ENCODE results near the gene ARHGEF37. TPM values are rescaled to one million over a fixed set of nuclear protein-coding genes. Genes with fewer than 3 reads are reported as not detected.

The ARHGEF37 gene
- total and polyA plus RNA-seq, 4 donors: 2.2 to 9.1 (median 3.7) TPM

GRCh38 chr5:149681922-149682321 is 100.6 kb downstream of the ARHGEF37 start:
- no peak for TF ChIP-seq CTCF (IDR thresholded peaks at IDR 0.05; ENCODE audit: control extremely low read depth, extremely low read depth)
- no peak for DNase-seq
- Histone ChIP-seq H3K27me3 (ENCODE audit: control insufficient read depth in 3 of 3, insufficient read depth in 3 of 3, low read length in 2 of 3) (no peaks in the 10 kb centered on the region), H3K36me3 (ENCODE audit: control insufficient read depth in 4 of 4, insufficient read depth in 4 of 4, low read length in 4 of 4) (no peaks in the 10 kb centered on the region), H3K9ac (ENCODE audit: insufficient read depth in 1 of 2, low read length in 2 of 2) (no peak overlapping the region), H3K4me3 (no peak overlapping the region), H3K27ac (ENCODE audit: low read depth in 1 of 2, low read length in 1 of 2) (peak overlapping the region in 1 of 2 donors; percentile 29), H3K4me1 (ENCODE audit: control insufficient read depth in 5 of 5, insufficient read depth in 5 of 5, low read length in 5 of 5) (peaks cover 0 to 6% (median 0%) of the 10 kb centered on the region in 5 donors), H3K9me3 (ENCODE audit: control insufficient read depth in 4 of 4, insufficient read depth in 3 of 4, low read length in 3 of 4) (no peaks in the 10 kb centered on the region)
- WGBS, 2 donors: 97 to 100% methylated on average over 2 of the region's 2 CpGs
- no peak for ATAC-seq (ENCODE audit: insufficient read depth, low FRiP score)

- Histone ChIP-seq H3K4me1 (ENCODE audit: control insufficient read depth in 5 of 5, insufficient read depth in 5 of 5, low read length in 5 of 5) (peaks cover 0 to 6% (median 0%) of the 10 kb centered on the region in 5 donors), H3K36me3 (ENCODE audit: control insufficient read depth in 4 of 4, insufficient read depth in 4 of 4, low read length in 4 of 4) (no peaks in the 10 kb centered on the region), H3K4me3 (no peak overlapping the region), H3K9me3 (ENCODE audit: control insufficient read depth in 4 of 4, insufficient read depth in 3 of 4, low read length in 3 of 4) (no peaks in the 10 kb centered on the region), H3K9ac (ENCODE audit: insufficient read depth in 1 of 2, low read length in 2 of 2) (no peak overlapping the region), H3K27me3 (ENCODE audit: control insufficient read depth in 3 of 3, insufficient read depth in 3 of 3, low read length in 2 of 3) (no peaks in the 10 kb centered on the region), H3K27ac (ENCODE audit: low read depth in 1 of 2, low read length in 1 of 2) (no peak overlapping the region)
- no peak for TF ChIP-seq CTCF (IDR thresholded peaks at IDR 0.05; ENCODE audit: control extremely low read depth, extremely low read depth)
- ATAC-seq (ENCODE audit: insufficient read depth, low FRiP score) (no peak), DNase-seq (no peak)
- 57 to 60% methylated on average over 9 of the region's 9 CpGs for WGBS, 2 donors
These were observed 101.3 kb downstream of the ARHGEF37 start for GRCh38 chr5:149682532-149683075.

- Histone ChIP-seq H3K9me3 (ENCODE audit: control insufficient read depth in 4 of 4, insufficient read depth in 3 of 4, low read length in 3 of 4) (no peaks in the 10 kb centered on the region), H3K9ac (ENCODE audit: insufficient read depth in 1 of 2, low read length in 2 of 2) (no peak overlapping the region), H3K36me3 (ENCODE audit: control insufficient read depth in 4 of 4, insufficient read depth in 4 of 4, low read length in 4 of 4) (no peaks in the 10 kb centered on the region), H3K4me3 (no peak overlapping the region), H3K27me3 (ENCODE audit: control insufficient read depth in 3 of 3, insufficient read depth in 3 of 3, low read length in 2 of 3) (no peaks in the 10 kb centered on the region), H3K27ac (ENCODE audit: low read depth in 1 of 2, low read length in 1 of 2) (no peak overlapping the region), H3K4me1 (ENCODE audit: control insufficient read depth in 5 of 5, insufficient read depth in 5 of 5, low read length in 5 of 5) (peaks cover 0 to 6% (median 0%) of the 10 kb centered on the region in 5 donors)
- WGBS, 2 donors: 91 to 92% methylated on average over 6 of the region's 6 CpGs
- no peak for ATAC-seq (ENCODE audit: insufficient read depth, low FRiP score)
- TF ChIP-seq CTCF (IDR thresholded peaks at IDR 0.05; ENCODE audit: control extremely low read depth, extremely low read depth): no peak
- DNase-seq: no peak
These were observed 102.7 kb downstream of the ARHGEF37 start for GRCh38 chr5:149683964-149684363.

- Histone ChIP-seq H3K27me3 (ENCODE audit: control insufficient read depth in 3 of 3, insufficient read depth in 3 of 3, low read length in 2 of 3) (no peaks in the 10 kb centered on the region), H3K36me3 (ENCODE audit: control insufficient read depth in 4 of 4, insufficient read depth in 4 of 4, low read length in 4 of 4) (no peaks in the 10 kb centered on the region), H3K4me3 (no peak overlapping the region), H3K9ac (ENCODE audit: insufficient read depth in 1 of 2, low read length in 2 of 2) (no peak overlapping the region), H3K4me1 (ENCODE audit: control insufficient read depth in 5 of 5, insufficient read depth in 5 of 5, low read length in 5 of 5) (peaks cover 0 to 6% (median 0%) of the 10 kb centered on the region in 5 donors), H3K27ac (ENCODE audit: low read depth in 1 of 2, low read length in 1 of 2) (no peak overlapping the region), H3K9me3 (ENCODE audit: control insufficient read depth in 4 of 4, insufficient read depth in 3 of 4, low read length in 3 of 4) (no peaks in the 10 kb centered on the region)
- no peak for DNase-seq
- no peak for ATAC-seq (ENCODE audit: insufficient read depth, low FRiP score)
- 59 to 61% methylated on average over 4 of the region's 4 CpGs for WGBS, 2 donors
- no peak for TF ChIP-seq CTCF (IDR thresholded peaks at IDR 0.05; ENCODE audit: control extremely low read depth, extremely low read depth)
These were observed 103.1 kb downstream of the ARHGEF37 start for GRCh38 chr5:149684371-149684770.
